Cardiac muscle cell (in vitro differentiated cells and primary cell): ENCODE measurements around the gene CD164L2. TPM values are rescaled to one million over a fixed set of nuclear protein-coding genes. Genes with fewer than 3 reads are reported as not detected.

Experiments used
- DNase-seq, 2 donors: peaks; one replicate each; pipeline versions ENCODE4 v3.0.0 to v3.0.0-alpha.2; 2010 to 2017; ENCODE audit warnings: low read depth in 1 of 2, low spot score in 1 of 2
- H3K27ac ChIP-seq: fragments of 200-600 bp; sonication (generic); 2 replicates; pipeline ENCODE4 v1.5.1; 2016
- H3K27me3 ChIP-seq: fragments of 200-600 bp; sonication (generic); 2 replicates; pipeline ENCODE4 v1.6.0; 2016; ENCODE audit warnings: control low read depth
- H3K36me3 ChIP-seq: fragments of 200-600 bp; sonication (generic); 2 replicates; pipeline ENCODE4 v1.5.1; 2016; ENCODE audit warnings: control low read depth
- H3K4me1 ChIP-seq: fragments of 200-600 bp; sonication (generic); 2 replicates; pipeline ENCODE4 v1.8.1; 2017; ENCODE audit warnings: low read depth, mild to moderate bottlenecking, mixed run types
- H3K4me3 ChIP-seq: fragments of 200-600 bp; sonication (generic); 2 replicates; pipeline ENCODE4 v1.5.1; 2016; ENCODE audit warnings: mild to moderate bottlenecking
- H3K9me3 ChIP-seq: fragments of 200-600 bp; sonication (generic); 2 replicates; pipeline ENCODE4 v1.5.1; 2017; ENCODE audit warnings: low read depth, mild to moderate bottlenecking, control low read depth
- CTCF ChIP-seq: IDR thresholded peaks from 2 replicates; pipeline ENCODE4 v1.5.1; 2012; ENCODE audit warnings: low read depth, mild to moderate bottlenecking, low read length
- polyA plus RNA-seq: library from polyadenylated mRNA; unstranded; fragments of >200 nt; fragmentation: Nextera tagmentation; extraction: Ambion mirVana; gene quantifications from 2 replicates; pipeline ENCODE4 v1.2.1, GENCODE V29; 2016
- total RNA-seq: library from RNA; depleted of rRNA; stranded (reverse); fragments of >200 nt; gene quantifications from 2 replicates; pipeline ENCODE4 v1.2.3, GENCODE V29; 2016

Gene CD164L2
- total and polyA plus RNA-seq, 2 experiments from 2014 or later, result 0.24 to 0.62 TPM

GRCh38 chr1:27363766-27364695 is 19.1 kb downstream of the CD164L2 start:
- DNase-seq, result no peak
- Histone ChIP-seq H3K27me3 (peaks cover 21% of the 10 kb centered on the region), H3K4me3 (no peak overlapping the region), H3K27ac (no peak overlapping the region), H3K9me3 (no peaks in the 10 kb centered on the region), H3K4me1 (peaks cover 3% of the 10 kb centered on the region), H3K36me3 (no peaks in the 10 kb centered on the region)
- TF ChIP-seq CTCF, result no peak

- Histone ChIP-seq H3K27ac (no peak overlapping the region), H3K4me1 (peaks cover 4% of the 10 kb centered on the region), H3K4me3 (no peak overlapping the region), H3K36me3 (no peaks in the 10 kb centered on the region), H3K27me3 (peaks cover 31% of the 10 kb centered on the region), H3K9me3 (no peaks in the 10 kb centered on the region)
- no peak for DNase-seq
- TF ChIP-seq CTCF, result no peak
These were observed 21.6 kb downstream of the CD164L2 start for GRCh38 chr1:27361553-27361952.

GRCh38 chr1:27361044-27361402 is 22.1 kb downstream of the CD164L2 start:
- Histone ChIP-seq H3K9me3 (no peaks in the 10 kb centered on the region), H3K4me1 (peaks cover 4% of the 10 kb centered on the region), H3K4me3 (peak overlapping the region; percentile 33), H3K27me3 (peaks cover 31% of the 10 kb centered on the region), H3K36me3 (no peaks in the 10 kb centered on the region), H3K27ac (no peak overlapping the region)
- DNase-seq, result no peak
- TF ChIP-seq CTCF, result no peak

GRCh38 chr1:27360159-27361043 is 22.7 kb downstream of the CD164L2 start:
- Histone ChIP-seq H3K27ac (no peak overlapping the region), H3K36me3 (no peaks in the 10 kb centered on the region), H3K27me3 (peaks cover 31% of the 10 kb centered on the region), H3K9me3 (no peaks in the 10 kb centered on the region), H3K4me1 (peaks cover 4% of the 10 kb centered on the region), H3K4me3 (peak overlapping the region; percentile 33)
- no peak for TF ChIP-seq CTCF
- peak in 1 of 2 donors; percentile 47 for DNase-seq

GRCh38 chr1:27359822-27360158 is 23.3 kb downstream of the CD164L2 start:
- Histone ChIP-seq H3K4me3 (peak overlapping the region; percentile 33), H3K36me3 (no peaks in the 10 kb centered on the region), H3K27ac (no peak overlapping the region), H3K9me3 (no peaks in the 10 kb centered on the region), H3K4me1 (peaks cover 4% of the 10 kb centered on the region), H3K27me3 (peaks cover 31% of the 10 kb centered on the region)
- DNase-seq, result no peak
- TF ChIP-seq CTCF, result no peak
